HG03095 (cell line): Measurements from ENCODE around the gene PDE8A.
"Not testable (repeated sequence)": the region's sequence is repeated elsewhere in the genome, so short reads cannot be mapped to it uniquely, and the experiment has no call there.

Source experiments
- ATAC-seq: cut with Tn5 transposase; IDR thresholded peaks from one replicate; pipeline ENCODE4 v1.9.1; 2021; ENCODE audit warnings: moderate library complexity; ENCODE audit not compliant: unreplicated experiment

The PDE8A gene

GRCh38 chr15:85009435-85009834 lies 27.8 kb downstream of the PDE8A start:
- ATAC-seq = no peak

- no peak for ATAC-seq
These were observed 28.4 kb downstream of the PDE8A start for GRCh38 chr15:85010071-85010385.

- ATAC-seq = no peak
These were observed 28.9 kb downstream of the PDE8A start for GRCh38 chr15:85010386-85011159.

GRCh38 chr15:85011160-85011571 lies 29.5 kb downstream of the PDE8A start:
- ATAC-seq = no peak

- ATAC-seq = not testable (repeated sequence)
These were observed 30.1 kb downstream of the PDE8A start for GRCh38 chr15:85011724-85012123.

GRCh38 chr15:85013785-85014184 lies 32.1 kb downstream of the PDE8A start:
- ATAC-seq = no peak

GRCh38 chr15:85014932-85015331 lies 33.3 kb downstream of the PDE8A start:
- no peak for ATAC-seq

- no peak for ATAC-seq
These were observed 34.6 kb downstream of the PDE8A start for GRCh38 chr15:85016275-85016674.

GRCh38 chr15:85019815-85020590 lies 38.3 kb downstream of the PDE8A start:
- no peak for ATAC-seq

GRCh38 chr15:85021409-85021808 lies 39.8 kb downstream of the PDE8A start:
- no peak for ATAC-seq

- no peak for ATAC-seq
These were observed 41.3 kb downstream of the PDE8A start for GRCh38 chr15:85022860-85023403.

- no peak for ATAC-seq
These were observed 42.3 kb downstream of the PDE8A start for GRCh38 chr15:85024003-85024402.

GRCh38 chr15:85024509-85025336 lies 43.1 kb downstream of the PDE8A start:
- no peak for ATAC-seq

GRCh38 chr15:85025516-85026251 lies 44.0 kb downstream of the PDE8A start:
- no peak for ATAC-seq

GRCh38 chr15:85026304-85027032 lies 44.8 kb downstream of the PDE8A start:
- no peak for ATAC-seq

GRCh38 chr15:85027033-85027380 lies 45.4 kb downstream of the PDE8A start:
- ATAC-seq = no peak

GRCh38 chr15:85027421-85027820 lies 45.8 kb downstream of the PDE8A start:
- ATAC-seq = no peak

- ATAC-seq = no peak
These were observed 46.8 kb downstream of the PDE8A start for GRCh38 chr15:85028416-85028815.

- ATAC-seq = no peak
These were observed 47.6 kb downstream of the PDE8A start for GRCh38 chr15:85029221-85029620.

- ATAC-seq = no peak
These were observed 48.8 kb downstream of the PDE8A start for GRCh38 chr15:85030301-85030929.
